ENCODE measurements around the gene STX18. TPM values are rescaled to one million over a fixed set of nuclear protein-coding genes. Genes with fewer than 3 reads are reported as not detected.
A peak's percentile ranks its signal among the peaks of the same experiment; 100 is the strongest.

Gene STX18
- total and polyA plus RNA-seq, 10 of the 15 experiments (the other 5 are each of a cell fraction or from before 2014, with no cell fraction given), result 8.2 to 46.6 (median 31.1) TPM

DNA sequence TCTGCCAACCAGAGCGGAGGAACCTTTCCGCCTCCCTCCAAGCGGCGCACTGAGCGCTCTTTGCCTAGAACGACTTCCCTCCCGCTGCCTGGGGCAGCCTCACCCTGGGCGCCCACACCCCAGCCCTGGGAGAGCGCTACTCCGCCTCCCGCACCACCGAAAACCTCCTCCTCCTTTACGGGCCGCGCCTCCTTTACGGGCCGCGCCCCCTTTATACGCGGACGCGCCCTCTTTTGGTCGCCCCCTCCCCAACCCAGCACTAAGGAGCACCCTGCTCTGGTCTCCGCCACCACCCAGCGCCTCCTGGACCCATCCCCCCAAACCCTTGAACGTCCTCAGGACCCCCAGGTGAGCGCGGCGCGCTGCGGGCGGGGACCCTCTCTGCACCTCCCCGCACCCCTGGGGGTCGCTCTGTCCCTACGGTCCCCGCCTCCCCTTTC is 155.5 kb downstream of the STX18 start:
- Histone ChIP-seq H3K9me3 (replicated peaks; ENCODE audit: control insufficient read depth, insufficient read depth, low read length) (no peaks in the 10 kb centered on the region), H4K20me1 (ENCODE audit: control insufficient read depth, insufficient read depth) (no peaks in the 10 kb centered on the region), H3K9ac (ENCODE audit: control insufficient read depth, insufficient read depth, low read length) (no peak overlapping the region), H3K27me3 (replicated peaks in 1 of 2; ENCODE audit: control insufficient read depth in 2 of 2, insufficient read depth in 2 of 2, low read length in 1 of 2) (peaks cover 5 to 10% of the 10 kb centered on the region in 2 experiments), H2AFZ (ENCODE audit: control insufficient read depth, low read depth, low read length) (no peak overlapping the region), H3K4me3 (no peak overlapping the region), H3K79me2 (ENCODE audit: control insufficient read depth, insufficient read depth, low read length) (no peaks in the 10 kb centered on the region), H3K4me2 (ENCODE audit: control insufficient read depth, insufficient read depth) (peak overlapping the region; percentile 33; the same call in 1 of the 2 replicates), H3K36me3 (ENCODE audit: control insufficient read depth in 2 of 2, insufficient read depth in 2 of 2, low read length in 1 of 2) (no peaks in the 10 kb centered on the region), H3K4me1 (ENCODE audit: control insufficient read depth, insufficient read depth, low read length) (no peaks in the 10 kb centered on the region), H3K27ac (ENCODE audit: control insufficient read depth, insufficient read depth) (no peak overlapping the region)
- TF ChIP-seq, protein P1, sequence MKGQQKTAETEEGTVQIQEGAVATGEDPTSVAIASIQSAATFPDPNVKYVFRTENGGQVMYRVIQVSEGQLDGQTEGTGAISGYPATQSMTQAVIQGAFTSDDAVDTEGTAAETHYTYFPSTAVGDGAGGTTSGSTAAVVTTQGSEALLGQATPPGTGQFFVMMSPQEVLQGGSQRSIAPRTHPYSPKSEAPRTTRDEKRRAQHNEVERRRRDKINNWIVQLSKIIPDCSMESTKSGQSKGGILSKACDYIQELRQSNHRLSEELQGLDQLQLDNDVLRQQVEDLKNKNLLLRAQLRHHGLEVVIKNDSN (IDR thresholded peaks at IDR 0.05; ENCODE audit: borderline replicate concordance, extremely low read length, insufficient read depth, low read depth, low read length), result no peak
- no peak for TF ChIP-seq EGR1 (IDR thresholded peaks at IDR 0.05; ENCODE audit: borderline replicate concordance in 1 of 2, low read depth in 2 of 2, low read length in 2 of 2)
- TF ChIP-seq BCLAF1 (IDR thresholded peaks at IDR 0.05), result no peak
- TF ChIP-seq SPI1 (IDR thresholded peaks at IDR 0.05; ENCODE audit: borderline replicate concordance, insufficient read depth, low read depth, low read length), result no peak
- TF ChIP-seq, protein P2, sequence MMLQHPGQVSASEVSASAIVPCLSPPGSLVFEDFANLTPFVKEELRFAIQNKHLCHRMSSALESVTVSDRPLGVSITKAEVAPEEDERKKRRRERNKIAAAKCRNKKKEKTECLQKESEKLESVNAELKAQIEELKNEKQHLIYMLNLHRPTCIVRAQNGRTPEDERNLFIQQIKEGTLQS (IDR thresholded peaks at IDR 0.05; ENCODE audit: borderline replicate concordance, extremely low read depth, low read depth, low read length), result no peak
- no peak for TF ChIP-seq RAD21 (IDR thresholded peaks at IDR 0.05; ENCODE audit: insufficient read depth, low read depth, low read length)
- no peak for TF ChIP-seq IKZF1 (conservative IDR thresholded peaks at IDR 0.05)
- TF ChIP-seq NKRF (conservative IDR thresholded peaks at IDR 0.05), result no peak
- no peak for TF ChIP-seq BMI1 (IDR thresholded peaks at IDR 0.05; ENCODE audit: borderline replicate concordance)
- no peak for TF ChIP-seq MYC (IDR thresholded peaks at IDR 0.05; ENCODE audit: insufficient read depth, insufficient read length, insufficient replicate concordance, low read length, severe bottlenecking)
- TF ChIP-seq HDAC6 (IDR thresholded peaks at IDR 0.05; ENCODE audit: unreplicated experiment), result no peak
- no peak for TF ChIP-seq MAX (IDR thresholded peaks at IDR 0.05; ENCODE audit: low read depth, low read length)
- TF ChIP-seq CHD4 (IDR thresholded peaks at IDR 0.05), result no peak
- TF ChIP-seq EZH2 (IDR thresholded peaks at IDR 0.05; ENCODE audit: borderline replicate concordance, control insufficient read depth, low read depth, low read length), result no peak
- RAD21 ChIA-PET (ENCODE audit: unreplicated experiment), result no interaction called here
- DNase-seq (ENCODE audit: low read depth, low spot score), result no peak
- SMC1A ChIA-PET (ENCODE audit: uncharacterized antibody, unreplicated experiment), result no interaction called here
- no TSS peak for BruUV-seq (replicated peaks)
- WGBS (ENCODE audit: insufficient coverage, insufficient replicate concordance, low lambda C conversion rate, missing lambda C conversion rate), result 32% methylated on average over 24 of the region's 36 CpGs
- intact Hi-C loops (cut with micrococcal nuclease; ENCODE audit: unreplicated experiment) (no loop called here), in situ Hi-C loops (cut with MboI) (no loop called here)
- no peak for FAIRE-seq
- peak; percentile 36 for ATAC-seq
- CTCF ChIA-PET, result no interaction called here
- POLR2A ChIA-PET, result no interaction called here
